ACHN (cell line): ENCODE results near the gene DENND2C.

ENCODE experiments used
- DNase-seq: peaks from one replicate; pipeline ENCODE4 v3.0.0-alpha.2; 2015
- in situ Hi-C: cut with HindIII; loops from 2 replicates; pipeline ENCODE4 v1.10.0; 2017; ENCODE audit warnings: low sequenced_read_pairs, low pct_ligation_motif_present, low pct_unique_long_range_greater_than_20kb

DENND2C gene

DNA sequence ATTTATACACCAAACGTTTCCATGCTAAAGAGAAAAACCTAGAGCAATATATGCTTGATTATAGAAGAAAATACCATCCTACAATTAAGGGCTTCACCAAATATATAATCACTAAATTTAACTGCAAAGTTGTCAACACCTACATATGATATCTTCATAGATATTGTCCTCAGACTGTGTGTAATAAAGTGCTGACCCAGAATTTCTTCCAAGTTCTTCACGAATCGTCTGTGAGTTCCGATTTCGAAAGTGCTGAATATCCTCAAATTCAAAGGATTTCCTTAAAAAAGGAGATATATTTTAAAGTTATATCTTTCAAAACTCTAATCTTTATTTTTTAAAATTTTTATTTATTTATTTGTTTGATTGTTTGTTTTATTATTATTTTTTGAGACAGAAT, 46.5 kb downstream of the DENND2C start:
- no peak for DNase-seq
- in situ Hi-C loops: no loop called here

DNA sequence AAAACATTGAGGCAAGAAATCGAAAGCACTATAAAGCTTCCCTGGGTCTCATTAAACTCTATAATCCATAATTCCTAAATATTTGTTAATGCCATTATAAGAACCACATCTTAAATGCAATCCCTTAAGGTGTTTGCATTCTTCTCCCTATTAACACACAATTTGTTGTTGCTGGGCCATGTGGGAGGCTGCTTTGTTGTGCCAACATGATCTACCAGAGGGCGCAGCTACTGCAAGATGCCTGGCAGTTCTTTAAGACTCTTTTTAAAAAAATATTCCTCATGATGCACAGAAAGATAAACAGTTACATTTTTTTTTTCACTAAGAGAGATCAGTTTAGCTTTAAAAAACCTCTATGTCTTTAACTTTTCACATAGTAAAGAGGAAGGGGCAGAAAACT, 49.4 kb downstream of the DENND2C start:
- DNase-seq: no peak
- in situ Hi-C loops: no loop called here

DNA sequence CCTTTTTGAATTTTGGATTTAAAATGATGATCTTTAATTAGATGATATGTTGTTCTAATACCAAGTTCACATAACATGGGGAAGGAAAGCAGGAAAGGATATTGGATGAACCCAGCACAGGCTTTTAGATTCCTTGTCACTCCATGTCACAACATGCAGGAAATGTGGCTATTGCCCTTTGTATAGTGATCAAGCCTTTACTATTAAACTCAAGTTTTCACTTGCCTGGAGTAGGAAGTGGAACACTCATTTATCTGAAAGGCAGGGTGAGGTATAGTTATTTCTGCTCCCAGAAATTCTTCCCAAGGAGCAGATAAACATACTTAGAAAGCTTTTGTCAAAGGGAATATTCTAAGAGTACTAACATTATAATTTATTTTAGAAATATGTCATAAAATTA, 51.2 kb downstream of the DENND2C start:
- in situ Hi-C loops: no loop called here
- no peak for DNase-seq

DNA sequence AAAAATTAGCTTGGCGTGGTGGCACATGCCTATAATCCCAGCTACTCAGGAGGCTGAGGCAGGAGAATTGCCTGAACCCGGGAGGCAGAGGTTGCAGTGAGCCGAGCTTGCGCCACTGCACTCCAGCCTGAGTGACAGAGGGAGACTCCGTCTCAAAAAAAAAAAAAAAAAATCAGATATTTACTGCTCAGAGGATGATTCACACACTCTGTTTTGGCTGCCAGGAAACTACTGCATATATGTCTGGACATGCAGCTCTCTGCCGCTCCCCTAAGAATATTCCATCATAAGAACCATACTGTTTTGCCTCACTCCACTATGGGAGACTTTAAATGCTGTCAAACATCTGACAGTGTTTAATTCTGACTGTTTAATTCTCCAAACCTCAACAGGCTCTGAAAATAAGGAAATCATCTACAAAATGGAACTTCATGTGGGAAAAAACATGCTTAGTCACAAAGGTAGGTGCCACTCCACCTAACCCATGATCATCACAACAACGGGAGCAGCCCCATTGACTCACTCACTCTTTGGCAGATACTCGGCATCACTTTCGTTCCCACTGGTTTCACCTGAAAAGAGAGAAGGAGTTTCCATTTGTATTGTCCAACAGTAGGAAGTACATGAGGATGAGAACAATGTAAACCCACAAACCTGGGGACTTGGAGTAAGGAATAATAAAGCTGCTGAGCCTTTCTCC, 59.2 kb downstream of the DENND2C start:
- in situ Hi-C loops: no loop called here
- DNase-seq: no peak

DNA sequence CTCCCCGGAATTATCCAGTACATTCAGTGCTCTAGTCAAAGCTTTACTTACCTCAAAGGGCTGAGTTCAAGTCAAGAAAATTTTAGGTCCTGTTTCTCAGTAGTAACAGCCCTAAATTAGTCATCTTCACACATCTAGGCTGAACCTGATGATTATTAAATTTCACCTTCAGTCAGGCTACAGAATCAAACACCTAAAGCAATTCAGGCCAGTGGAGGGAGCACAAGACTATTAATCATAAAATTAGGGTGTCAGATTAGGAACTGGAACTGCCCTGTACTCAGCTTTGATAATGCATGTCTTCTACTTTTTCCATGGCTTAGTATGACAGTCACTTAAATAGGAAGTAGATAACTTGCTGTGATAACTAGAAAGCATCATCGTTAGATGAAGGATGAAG, 60.0 kb downstream of the DENND2C start:
- DNase-seq: no peak
- in situ Hi-C loops: no loop called here

DNA sequence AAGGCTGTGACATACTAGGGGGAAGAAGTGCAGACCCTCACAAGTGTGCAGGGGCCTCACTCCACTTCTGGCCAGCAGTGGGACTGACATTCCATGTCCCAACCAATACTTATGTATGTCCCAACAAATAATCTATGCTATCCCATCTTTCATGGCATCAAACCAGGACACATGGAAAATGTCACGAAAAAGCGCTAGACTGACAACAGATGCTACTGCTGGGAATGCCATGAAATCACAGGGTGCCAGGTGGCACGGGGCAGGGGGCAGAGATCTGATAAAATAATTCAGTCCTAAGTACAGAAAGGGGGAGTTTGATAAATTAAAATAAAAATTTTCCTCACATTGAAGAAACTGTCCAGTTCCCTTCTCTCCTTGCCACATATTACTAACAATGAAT, 60.8 kb downstream of the DENND2C start:
- no peak for DNase-seq
- in situ Hi-C loops: no loop called here

DNA sequence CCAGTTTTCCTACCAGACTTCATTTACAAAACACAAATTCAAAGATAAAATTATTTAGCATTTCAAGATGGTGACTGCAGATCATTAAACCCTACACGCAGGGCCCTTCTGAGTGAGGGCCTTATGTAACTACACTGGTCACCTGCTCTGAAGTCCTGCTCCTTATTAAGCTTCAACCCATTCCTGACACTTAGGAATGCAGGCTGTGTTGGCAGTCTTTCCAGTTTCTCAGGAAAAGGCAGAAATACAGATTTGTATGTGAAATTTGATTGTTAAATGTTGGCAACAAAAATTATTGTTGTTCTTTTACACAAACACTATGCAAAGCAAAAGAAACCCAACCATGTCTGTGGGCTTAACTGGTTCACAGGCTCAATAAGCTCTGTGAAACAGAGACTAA, 62.6 kb downstream of the DENND2C start:
- DNase-seq: no peak
- in situ Hi-C loops: no loop called here

DNA sequence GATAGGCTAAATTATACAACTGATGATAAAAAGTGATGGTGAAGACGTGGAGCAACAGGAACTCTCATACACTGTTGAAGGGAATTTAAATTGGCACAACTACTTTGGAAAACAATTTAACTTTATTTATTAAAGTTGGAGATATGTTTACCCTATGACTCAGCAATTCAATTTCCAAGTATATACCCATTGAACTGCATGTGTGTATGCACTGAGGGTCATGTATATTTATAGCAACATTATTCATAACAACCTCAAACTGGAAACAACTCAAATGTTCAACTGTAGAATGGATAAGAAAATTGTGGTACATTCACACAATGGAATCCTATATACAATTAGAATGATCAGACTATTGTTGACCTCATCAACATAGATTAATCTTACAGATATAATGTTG, 71.9 kb downstream of the DENND2C start:
- no peak for DNase-seq
- in situ Hi-C loops: no loop called here

DNA sequence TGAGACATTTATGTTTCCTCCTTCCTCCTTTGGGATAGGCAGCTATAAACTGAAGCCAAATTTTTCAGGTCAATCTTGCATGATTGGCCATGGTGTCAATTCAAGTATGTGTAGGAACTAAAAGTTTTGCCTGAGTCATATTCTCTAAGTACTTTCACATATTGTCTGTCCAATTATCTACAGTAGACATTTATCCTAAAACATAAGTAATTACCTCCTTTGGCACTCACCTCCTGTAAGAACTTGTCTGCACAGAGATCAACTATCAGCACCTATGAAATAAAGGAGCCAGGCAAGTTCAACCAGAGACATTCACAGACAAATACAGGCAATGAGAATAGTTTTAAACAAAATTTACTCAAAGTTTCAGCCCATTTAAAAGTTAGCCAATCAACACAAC, 74.2 kb downstream of the DENND2C start:
- in situ Hi-C loops: no loop called here

DNA sequence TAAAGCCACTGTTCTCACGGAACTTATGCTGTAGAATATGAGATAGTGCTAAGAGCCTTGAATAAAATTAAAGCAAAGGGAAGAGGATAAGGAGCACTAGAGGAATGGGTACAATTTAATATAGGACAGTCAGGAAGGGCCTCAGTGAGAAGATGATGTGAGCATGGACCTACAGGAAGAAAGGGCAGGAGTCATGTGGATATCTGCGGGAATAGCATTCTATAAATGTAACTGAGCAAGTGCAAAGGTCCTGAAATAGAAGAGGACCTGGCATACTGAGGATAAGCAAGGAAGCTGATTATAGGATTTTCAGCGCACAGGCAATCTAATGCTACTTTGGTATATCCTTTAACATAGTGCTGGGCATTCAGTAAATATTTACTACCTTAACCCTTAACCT, 75.8 kb downstream of the DENND2C start:
- DNase-seq: no peak
- in situ Hi-C loops: no loop called here

More for the DNA sequence above, 74.2 kb downstream of the DENND2C start:
- no peak for DNase-seq

DNA sequence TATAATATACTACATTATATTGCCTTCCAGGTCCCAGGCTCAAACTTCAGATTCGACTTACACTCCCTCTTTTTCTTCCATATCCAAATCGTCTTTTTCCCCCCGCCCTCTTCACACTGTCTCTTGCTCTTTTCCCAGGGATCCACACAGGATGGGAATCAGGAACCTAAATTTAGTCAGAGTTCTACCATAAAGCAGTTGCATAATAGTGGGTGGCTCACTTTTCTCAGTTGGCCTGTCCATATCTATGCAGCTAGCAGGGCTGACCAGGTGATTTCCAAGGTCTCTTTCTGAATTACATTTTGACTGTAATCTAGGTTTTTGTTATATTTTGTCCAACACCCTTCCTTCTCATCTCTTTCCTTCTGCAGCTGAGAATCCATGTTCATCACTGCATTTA, 80.7 kb downstream of the DENND2C start:
- in situ Hi-C loops: no loop called here
- no peak for DNase-seq

DNA sequence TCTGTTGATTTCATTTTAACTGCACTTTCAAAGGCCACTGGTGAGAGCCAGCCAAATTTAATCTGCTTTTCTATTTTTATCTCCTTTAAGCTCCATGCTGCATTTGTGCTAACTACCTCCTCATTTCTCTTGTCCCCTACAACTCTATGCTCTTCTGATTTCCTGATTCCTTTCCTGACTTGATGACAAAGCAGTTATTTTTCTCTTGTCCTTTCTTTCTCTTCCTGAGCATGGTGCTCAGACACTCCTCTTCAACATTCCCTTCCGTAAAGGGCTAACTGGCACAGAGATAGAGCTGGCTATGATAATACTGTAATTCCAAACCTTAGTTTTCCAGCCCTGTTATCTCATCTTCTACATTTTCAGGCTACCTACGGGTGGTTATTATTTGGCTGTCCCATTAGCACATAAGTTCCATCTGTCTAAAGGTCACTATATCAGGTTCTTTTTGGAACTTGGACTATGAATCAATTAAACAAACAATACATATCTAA, 81.6 kb downstream of the DENND2C start:
- DNase-seq: no peak
- in situ Hi-C loops: no loop called here

DNA sequence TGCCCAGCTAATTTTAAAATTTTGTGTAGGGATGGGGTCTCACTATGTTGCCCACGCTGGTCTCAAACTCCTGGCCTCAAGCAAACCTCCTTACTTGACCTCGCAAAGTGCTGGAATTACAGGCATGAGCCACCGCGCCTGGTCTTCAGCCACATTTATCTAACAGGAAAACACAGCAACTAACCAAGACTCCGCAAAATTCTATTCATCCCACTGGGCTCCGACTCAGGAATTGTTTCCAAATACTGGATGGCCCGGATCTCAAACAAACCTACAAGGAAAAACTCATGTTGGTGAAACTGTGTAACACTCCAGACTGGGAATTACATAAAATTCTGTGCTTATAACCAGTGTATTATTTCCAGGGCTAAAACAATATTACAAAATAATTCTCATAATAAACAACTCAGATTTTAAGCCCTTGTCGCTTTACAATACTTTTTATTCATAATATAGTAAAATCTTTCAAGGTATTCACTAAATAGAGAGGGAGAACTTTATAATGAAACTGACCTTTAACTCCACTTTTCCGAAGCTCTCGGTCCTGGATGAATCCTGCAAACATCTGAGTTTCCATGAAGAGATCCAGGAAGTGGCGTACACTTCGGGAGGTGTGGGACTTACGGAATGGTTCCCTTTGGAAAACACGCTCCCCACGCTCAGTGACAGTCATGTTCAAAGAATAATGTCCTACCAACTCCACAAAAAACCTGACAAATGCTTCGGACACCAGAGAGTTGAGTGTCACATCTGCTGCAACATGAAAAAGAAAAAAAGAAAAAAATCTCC, 82.5 kb downstream of the DENND2C start:
- in situ Hi-C loops: no loop called here
- no peak for DNase-seq

DNA sequence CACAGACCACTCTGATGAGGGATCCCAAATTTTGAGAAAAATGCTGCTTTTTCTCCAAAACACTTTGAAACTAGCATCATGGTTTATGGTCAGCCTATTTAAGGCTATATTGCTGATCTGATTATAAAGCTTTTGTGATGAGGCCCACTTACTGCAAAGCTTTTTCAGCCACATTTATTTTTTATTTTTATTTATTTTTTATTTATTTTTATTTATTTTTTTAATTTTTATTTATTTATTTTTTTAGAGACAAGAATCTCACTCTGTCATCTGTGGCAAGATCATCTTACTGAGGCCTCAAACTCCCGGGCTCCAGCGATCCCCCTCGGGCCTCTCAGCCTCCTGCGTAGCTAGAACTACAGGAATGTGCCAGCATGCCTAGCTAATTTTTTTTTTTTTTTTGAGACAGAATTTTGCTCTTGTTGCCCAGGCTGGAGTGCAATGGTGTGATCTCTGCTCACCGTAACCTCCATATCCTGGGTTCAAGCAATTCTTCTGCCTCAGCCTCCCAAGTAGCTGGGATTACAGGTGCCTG, 83.3 kb downstream of the DENND2C start:
- DNase-seq: no peak
- in situ Hi-C loops: no loop called here

DNA sequence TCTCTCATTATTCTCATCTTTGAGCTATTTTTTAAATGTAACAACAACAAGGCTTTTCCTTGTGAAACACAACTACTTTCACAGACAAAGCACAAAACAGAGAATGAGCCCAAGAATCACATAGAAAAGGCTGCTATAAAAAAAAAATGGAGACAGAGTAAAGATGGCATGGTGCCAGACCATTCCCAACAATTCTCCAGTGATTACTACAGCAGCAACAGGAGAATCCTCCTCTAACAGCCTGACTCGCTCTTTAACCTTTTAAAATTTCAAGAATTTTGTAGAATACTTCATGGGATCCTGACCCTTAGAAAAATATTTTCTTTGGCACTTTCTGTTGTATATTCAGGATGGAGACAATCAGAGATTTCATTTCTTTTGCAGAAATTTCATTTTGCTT, 84.6 kb downstream of the DENND2C start:
- no peak for DNase-seq
- in situ Hi-C loops: no loop called here

DNA sequence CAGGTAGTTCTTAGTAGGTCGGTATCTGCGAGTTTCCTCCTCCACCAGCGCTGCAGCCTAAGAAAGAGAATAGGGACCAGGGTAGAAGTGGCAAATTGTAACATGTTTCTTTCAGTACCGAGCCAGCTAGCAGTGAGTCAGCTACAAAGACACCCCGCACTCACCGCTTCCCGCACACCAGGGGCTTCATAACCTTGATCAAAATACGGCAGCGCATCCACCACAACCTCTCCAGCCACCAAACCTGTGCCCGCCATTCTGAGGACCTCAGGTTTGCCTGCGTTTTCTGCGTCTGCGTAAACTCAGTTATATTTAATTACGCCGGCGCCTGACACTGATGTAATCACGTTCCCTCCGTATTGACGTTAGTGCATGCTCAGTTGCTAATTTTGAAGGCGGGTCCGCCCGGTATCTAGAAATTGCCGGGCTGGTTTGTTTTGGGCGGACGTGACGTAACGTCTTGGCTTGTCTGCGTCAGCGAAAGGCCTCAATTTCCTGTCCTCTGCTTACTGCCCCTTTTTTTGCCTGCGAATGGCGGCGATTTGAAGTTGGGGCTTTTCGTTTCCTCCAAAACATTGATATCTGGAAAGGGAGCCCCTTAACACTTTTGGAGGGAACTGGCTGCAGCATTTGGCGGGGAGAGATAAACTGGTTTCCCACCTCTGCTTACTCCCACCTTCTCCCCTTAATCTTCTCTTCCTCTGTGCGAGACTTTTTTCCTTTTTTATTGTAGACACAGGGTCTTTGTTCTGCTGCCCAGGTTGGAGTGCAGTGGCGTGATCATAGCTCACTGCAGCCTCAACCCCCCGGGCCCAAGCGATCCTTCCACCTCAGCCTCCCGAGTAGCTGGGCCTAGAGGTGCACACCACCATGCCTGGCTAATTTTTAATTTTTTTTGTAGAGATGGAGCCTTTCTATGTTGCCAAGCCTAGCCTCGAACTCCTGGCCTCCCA, 88.2 kb downstream of the DENND2C start, which contains the start of gene BCAS2:
BCAS2 (minus strand) TSS at position 281 of the 953 bp plus-strand sequence; CDS start at position 257, 24 bp downstream.
- in situ Hi-C loops: no loop called here
- peak; percentile 96 for DNase-seq

DNA sequence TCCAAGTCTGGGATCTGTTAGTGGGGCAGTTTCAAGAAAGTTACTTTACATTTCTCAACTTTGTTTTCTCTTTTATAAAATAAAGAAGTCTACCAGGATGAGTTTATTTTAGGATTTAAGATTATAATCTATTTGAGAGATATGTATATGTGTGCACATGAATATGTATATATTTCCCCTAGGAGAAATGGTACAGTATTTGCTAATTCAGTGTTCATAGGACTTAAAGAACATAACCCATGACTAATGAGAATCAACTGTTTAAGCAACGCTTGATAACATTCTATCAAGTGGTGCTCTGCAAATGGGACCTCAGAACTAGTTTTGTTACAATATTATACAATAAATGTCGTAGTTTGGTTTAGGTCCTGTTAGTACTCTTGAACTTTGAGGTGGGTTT, 95.5 kb downstream of the DENND2C start:
- DNase-seq: no peak
- in situ Hi-C loops: no loop called here

DNA sequence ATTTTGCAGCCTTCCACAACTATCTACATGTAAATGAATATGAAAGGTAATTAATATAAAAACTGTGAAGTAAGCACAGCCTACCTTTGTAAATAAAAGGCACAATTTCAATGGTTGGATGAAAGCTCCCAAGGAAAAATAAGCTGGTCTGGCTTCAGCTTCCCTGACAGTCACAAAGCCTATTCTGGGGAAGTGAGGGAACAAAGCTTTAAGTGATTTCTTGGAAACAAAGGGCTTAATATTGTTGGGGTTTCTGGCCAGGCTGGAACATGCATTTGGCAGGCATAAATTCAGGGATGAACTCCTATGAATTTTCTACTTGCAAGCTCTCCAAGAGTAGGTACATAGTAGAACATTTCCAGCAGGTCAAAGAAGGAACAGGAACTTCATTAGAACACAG, 105.7 kb downstream of the DENND2C start:
- in situ Hi-C loops: no loop called here
- no peak for DNase-seq
